IPS-NIHi7 (cell line): ENCODE results near the gene MRGPRD.
"Not testable (repeated sequence)": the region's sequence is repeated elsewhere in the genome, so short reads cannot be mapped to it uniquely, and the experiment has no call there.

ENCODE experiments used
- DNase-seq: peaks from one replicate; pipeline ENCODE4 v3.0.0; 2012; ENCODE audit warnings: mixed read lengths; ENCODE audit errors: extremely low spot score

The MRGPRD gene

GRCh38 chr11:69005631-69006368 is 25.0 kb upstream of the MRGPRD start:
- DNase-seq, result no peak

- no peak for DNase-seq
Observed at GRCh38 chr11:69005183-69005630, 24.4 kb upstream of the MRGPRD start.

GRCh38 chr11:69004411-69005182 is 23.8 kb upstream of the MRGPRD start:
- DNase-seq, result no peak

- no peak for DNase-seq
Observed at GRCh38 chr11:69003866-69004367, 23.1 kb upstream of the MRGPRD start.

GRCh38 chr11:69003301-69003865 is 22.6 kb upstream of the MRGPRD start:
- DNase-seq, result no peak

GRCh38 chr11:69002570-69003231 is 21.9 kb upstream of the MRGPRD start:
- DNase-seq, result no peak

- DNase-seq, result no peak
Observed at GRCh38 chr11:69002110-69002569, 21.4 kb upstream of the MRGPRD start.

GRCh38 chr11:69001243-69002081 is 20.7 kb upstream of the MRGPRD start:
- no peak for DNase-seq

GRCh38 chr11:69000831-69001242 is 20.1 kb upstream of the MRGPRD start:
- no peak for DNase-seq

GRCh38 chr11:69000391-69000790 is 19.6 kb upstream of the MRGPRD start:
- DNase-seq, result no peak

- DNase-seq, result not testable (repeated sequence)
Observed at GRCh38 chr11:68999748-69000355, 19.1 kb upstream of the MRGPRD start.

- no peak for DNase-seq
Observed at GRCh38 chr11:68999093-68999747, 18.4 kb upstream of the MRGPRD start.

- no peak for DNase-seq
Observed at GRCh38 chr11:68998390-68998911, 17.7 kb upstream of the MRGPRD start.

- DNase-seq, result no peak
Observed at GRCh38 chr11:68997995-68998348, 17.2 kb upstream of the MRGPRD start.

- DNase-seq, result no peak
Observed at GRCh38 chr11:68997124-68997994, 16.6 kb upstream of the MRGPRD start.

- no peak for DNase-seq
Observed at GRCh38 chr11:68996376-68997123, 15.8 kb upstream of the MRGPRD start.

GRCh38 chr11:68994894-68995285 is 14.1 kb upstream of the MRGPRD start:
- peak; percentile 2 for DNase-seq
